ENCODE measurements around the gene ABCB1. TPM values are rescaled to one million over a fixed set of nuclear protein-coding genes. Genes with fewer than 3 reads are reported as not detected.

ABCB1 gene
- total RNA-seq, 1 donor from 2014 or later, result not detected

DNA sequence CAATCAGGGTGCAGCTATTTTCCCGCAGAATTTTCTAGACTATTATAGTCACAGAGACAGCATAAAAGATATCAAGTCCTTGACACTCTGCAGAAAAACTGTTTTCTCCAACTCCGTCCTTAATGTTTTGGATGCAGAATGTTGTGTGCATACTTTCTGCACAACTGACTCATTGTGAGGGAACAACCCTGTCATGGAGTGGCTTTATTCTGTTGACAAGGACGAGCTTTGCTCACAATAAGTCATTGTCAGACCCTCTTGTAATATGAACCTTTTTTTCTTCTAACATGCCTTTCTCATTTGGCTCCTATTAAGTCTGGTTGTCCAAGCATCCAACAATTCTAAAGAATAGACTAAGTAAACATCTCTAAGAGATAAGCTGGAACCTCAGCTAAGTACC is 142.5 kb downstream of the ABCB1 start:
- Histone ChIP-seq H3K79me2 (ENCODE audit: low read depth) (no peaks in the 10 kb centered on the region), H3K27ac (no peak overlapping the region), H3K9me3 (ENCODE audit: low read depth) (no peaks in the 10 kb centered on the region), H3K4me2 (peak overlapping the region; percentile 3), H3K27me3 (no peaks in the 10 kb centered on the region), H3K4me3 (no peak overlapping the region), H3K36me3 (no peaks in the 10 kb centered on the region), H2AFZ (replicated peaks) (no peak overlapping the region), H4K20me1 (ENCODE audit: low read depth) (no peaks in the 10 kb centered on the region), H3F3A (ENCODE audit: low read depth) (no peaks in the 10 kb centered on the region), H3K4me1 (peaks cover 15% of the 10 kb centered on the region), H3K9ac (no peak overlapping the region)
- no peak overlapping the region for H3K4me3 Mint-ChIP-seq
- H3K9me3 Mint-ChIP-seq, result no peaks in the 10 kb centered on the region
- peaks cover 11% of the 10 kb centered on the region for H3K4me1 Mint-ChIP-seq
- H3K27ac Mint-ChIP-seq, result no peak overlapping the region
- peaks cover 3% of the 10 kb centered on the region for H3K27me3 Mint-ChIP-seq (ENCODE audit: insufficient read depth, low read depth)
- no peak for TF ChIP-seq EZH2phosphoT487 (IDR thresholded peaks at IDR 0.05)
- TF ChIP-seq, protein P1, sequence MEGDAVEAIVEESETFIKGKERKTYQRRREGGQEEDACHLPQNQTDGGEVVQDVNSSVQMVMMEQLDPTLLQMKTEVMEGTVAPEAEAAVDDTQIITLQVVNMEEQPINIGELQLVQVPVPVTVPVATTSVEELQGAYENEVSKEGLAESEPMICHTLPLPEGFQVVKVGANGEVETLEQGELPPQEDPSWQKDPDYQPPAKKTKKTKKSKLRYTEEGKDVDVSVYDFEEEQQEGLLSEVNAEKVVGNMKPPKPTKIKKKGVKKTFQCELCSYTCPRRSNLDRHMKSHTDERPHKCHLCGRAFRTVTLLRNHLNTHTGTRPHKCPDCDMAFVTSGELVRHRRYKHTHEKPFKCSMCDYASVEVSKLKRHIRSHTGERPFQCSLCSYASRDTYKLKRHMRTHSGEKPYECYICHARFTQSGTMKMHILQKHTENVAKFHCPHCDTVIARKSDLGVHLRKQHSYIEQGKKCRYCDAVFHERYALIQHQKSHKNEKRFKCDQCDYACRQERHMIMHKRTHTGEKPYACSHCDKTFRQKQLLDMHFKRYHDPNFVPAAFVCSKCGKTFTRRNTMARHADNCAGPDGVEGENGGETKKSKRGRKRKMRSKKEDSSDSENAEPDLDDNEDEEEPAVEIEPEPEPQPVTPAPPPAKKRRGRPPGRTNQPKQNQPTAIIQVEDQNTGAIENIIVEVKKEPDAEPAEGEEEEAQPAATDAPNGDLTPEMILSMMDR (IDR thresholded peaks at IDR 0.05), result no peak
- TF ChIP-seq EZH2 (IDR thresholded peaks at IDR 0.05), result no peak
- H3K36me3 Mint-ChIP-seq, result no peaks in the 10 kb centered on the region
- no peak for DNase-seq (ENCODE audit: low spot score)

DNA sequence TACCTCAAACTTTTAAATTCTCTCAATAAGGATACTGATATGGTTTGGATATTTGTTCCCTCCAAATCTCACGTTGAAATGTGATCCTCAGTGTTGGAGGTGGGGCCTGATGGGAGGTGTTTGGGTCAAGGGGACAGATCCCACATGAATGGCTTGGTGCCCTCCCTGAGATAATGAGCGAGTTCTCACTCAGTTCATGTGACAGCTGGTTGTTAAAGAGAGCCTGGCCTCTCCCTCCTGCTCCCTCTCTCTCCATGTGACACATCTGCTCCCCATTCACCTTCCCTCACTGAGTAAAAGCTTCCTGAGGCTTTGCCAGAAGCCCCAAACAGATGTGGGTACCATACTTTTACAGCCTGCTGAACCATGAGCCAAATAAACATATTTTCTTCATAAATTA is 144.4 kb downstream of the ABCB1 start:
- no peak overlapping the region for H3K27ac ChIP-seq
- H3K27me3 Mint-ChIP-seq (ENCODE audit: insufficient read depth, low read depth), result peaks cover 4% of the 10 kb centered on the region
- no peak overlapping the region for H2AFZ ChIP-seq (replicated peaks)
- H3K79me2 ChIP-seq (ENCODE audit: low read depth), result no peaks in the 10 kb centered on the region
- H3K4me3 ChIP-seq, result no peak overlapping the region
- TF ChIP-seq EZH2 (IDR thresholded peaks at IDR 0.05) (no peak), EZH2phosphoT487 (IDR thresholded peaks at IDR 0.05) (no peak)
- TF ChIP-seq, protein P1 (IDR thresholded peaks at IDR 0.05), result no peak
- H4K20me1 ChIP-seq (ENCODE audit: low read depth), result no peaks in the 10 kb centered on the region
- peaks cover 15% of the 10 kb centered on the region for H3K4me1 ChIP-seq
- no peaks in the 10 kb centered on the region for H3K9me3 Mint-ChIP-seq
- H3K9ac ChIP-seq, result no peak overlapping the region
- H3K36me3 ChIP-seq, result no peaks in the 10 kb centered on the region
- no peak overlapping the region for H3K27ac Mint-ChIP-seq
- no peak overlapping the region for H3K4me3 Mint-ChIP-seq
- H3K36me3 Mint-ChIP-seq, result no peaks in the 10 kb centered on the region
- no peak overlapping the region for H3K4me2 ChIP-seq
- H3K4me1 Mint-ChIP-seq, result peaks cover 11% of the 10 kb centered on the region
- H3F3A ChIP-seq (ENCODE audit: low read depth), result no peaks in the 10 kb centered on the region
- no peaks in the 10 kb centered on the region for H3K9me3 ChIP-seq (ENCODE audit: low read depth)
- no peaks in the 10 kb centered on the region for H3K27me3 ChIP-seq
- no peak for DNase-seq (ENCODE audit: low spot score)

Other genes with a start within 250 kb of the ABCB1 start
- 0.30 and 0.50 TPM in 2 replicates for gene ABCB4, start 125.2 kb downstream of the ABCB1 start, total RNA-seq (ENCODE audit: low replicate concordance)
- 0.12 and 1.2 TPM in 2 replicates for gene RUNDC3B, start 27.5 kb upstream of the ABCB1 start, total RNA-seq (ENCODE audit: low replicate concordance)